HCT116 (cell line): ENCODE data around the gene CCSER1. TPM values are rescaled to one million over a fixed set of nuclear protein-coding genes. Genes with fewer than 3 reads are reported as not detected.

ENCODE experiments used
- ATAC-seq: fragments of 200-7000 bp; cut with Tn5 transposase; 2 replicates; pipeline ENCODE4 v1.9.1; 2020; ENCODE audit warnings: mild to moderate bottlenecking, moderate library complexity
- BruUV-seq: library from RNA; stranded (reverse); fragments of 400-500 nt; replicated peaks from 2 replicates; lab custom pipeline; 2021; lab: Mats Ljungman, UMichigan
- CTCF ChIA-PET: fragments of 300-600 bp; sonication (Branson Sonifier 250); formaldehyde crosslinking; loops from one replicate; lab custom pipeline; 2021; ENCODE audit warnings: antibody characterized with exemption; lab: Charles Lee
- POLR2A ChIA-PET: fragments of 300-600, 350-600 bp; sonication (Branson Sonifier 250); formaldehyde crosslinking; loops from one replicate; lab custom pipeline; 2021; ENCODE audit warnings: antibody characterized with exemption; lab: Charles Lee
- RAD21 ChIA-PET, 2 experiments: fragments of 300-600 bp; sonication (Branson Sonifier 250); formaldehyde crosslinking; loops; one replicate each; lab custom pipeline; 2023; ENCODE audit warnings: low total read pairs in 2 of 2; ENCODE audit not compliant: uncharacterized antibody in 2 of 2, unreplicated experiment in 2 of 2, low non-redundant PET in 1 of 2; lab: Charles Lee
- DNase-seq: peaks from one replicate; pipeline ENCODE4 v3.0.0-alpha.2; 2010; ENCODE audit warnings: low read depth, low spot score
- H2AFZ ChIP-seq: fragments of 200-600 bp; shearing (Covaris generic), sonication (generic); 2 replicates; pipeline ENCODE4 v1.6.1; 2017; ENCODE audit warnings: low read depth, mixed run types, mixed read lengths, antibody characterized with exemption, low read length; ENCODE audit not compliant: poor library complexity, severe bottlenecking
- H3K27ac ChIP-seq: 2 replicates; pipeline ENCODE4 v1.5.1; 2012; ENCODE audit warnings: low read depth, low read length
- H3K27me3 ChIP-seq: fragments of 200-600 bp; sonication (generic); 2 replicates; pipeline ENCODE4 v1.6.1; 2016; ENCODE audit warnings: mixed run types, low read length, mixed read lengths; ENCODE audit not compliant: insufficient read depth
- H3K36me3 ChIP-seq, 2 experiments: fragments of 200-500 bp in 1 of 2; fragments of 200-600 bp in 1 of 2; sonication (Bioruptor generic) in 1 of 2; sonication (generic) in 1 of 2; 2 replicates each; pipeline versions ENCODE4 v1.5.1 to v1.6.1; 2014 to 2016; ENCODE audit warnings: low read length in 2 of 2, inconsistent platforms in 1 of 2, mixed read lengths in 1 of 2, mixed run types in 1 of 2; ENCODE audit not compliant: insufficient read depth in 2 of 2, control insufficient read depth in 1 of 2
- H3K4me1 ChIP-seq, 2 experiments: fragments of 200-600 bp in 1 of 2; sonication (generic) in 1 of 2; 2 replicates each; pipeline versions ENCODE4 v1.5.1 to v1.6.1; 2012 to 2017; ENCODE audit warnings: low read length in 2 of 2, inconsistent platforms in 1 of 2, mild to moderate bottlenecking in 1 of 2, mixed read lengths in 1 of 2, mixed run types in 1 of 2, moderate library complexity in 1 of 2; ENCODE audit not compliant: insufficient read depth in 2 of 2, control insufficient read depth in 1 of 2
- H3K4me2 ChIP-seq: fragments of 200-600 bp; sonication (generic); 2 replicates; pipeline ENCODE4 v1.6.1; 2017; ENCODE audit warnings: mixed run types, low read length, mixed read lengths
- H3K4me3 ChIP-seq, 2 experiments: fragments of 200-600 bp in 1 of 2; sonication (generic) in 1 of 2; replicated peaks in 1 of 2; 2 replicates each; pipeline ENCODE4 v1.5.1; 2011 to 2016; ENCODE audit warnings: low read length in 2 of 2, control low read depth in 1 of 2, low read depth in 1 of 2, mild to moderate bottlenecking in 1 of 2, mixed read lengths in 1 of 2, mixed run types in 1 of 2
- H3K79me2 ChIP-seq: fragments of 200-600 bp; sonication (generic); 2 replicates; pipeline ENCODE4 v1.6.1; 2017; ENCODE audit warnings: mild to moderate bottlenecking, mixed run types, low read length, moderate library complexity, mixed read lengths; ENCODE audit not compliant: insufficient read depth
- H3K9ac ChIP-seq: fragments of 200-600 bp; sonication (generic); 2 replicates; pipeline ENCODE4 v1.6.1; 2016; ENCODE audit warnings: low read length, mixed read lengths
- H3K9me2 ChIP-seq: fragments of 200-600 bp; sonication (generic), shearing (Covaris generic); 2 replicates; pipeline ENCODE4 v1.6.1; 2017; ENCODE audit warnings: mixed run types, mild to moderate bottlenecking, moderate library complexity; ENCODE audit not compliant: insufficient read depth
- H3K9me3 ChIP-seq, 2 experiments: fragments of 200-500 bp in 1 of 2; fragments of 200-600 bp in 1 of 2; sonication (Bioruptor generic) in 1 of 2; sonication (generic) in 1 of 2; 2 replicates each; pipeline ENCODE4 v1.6.1; 2014 to 2017; ENCODE audit warnings: low read length in 2 of 2, mixed read lengths in 2 of 2, inconsistent platforms in 1 of 2, low read depth in 1 of 2, mild to moderate bottlenecking in 1 of 2, mixed run types in 1 of 2, moderate library complexity in 1 of 2; ENCODE audit not compliant: control insufficient read depth in 1 of 2, insufficient read depth in 1 of 2
- H4K20me1 ChIP-seq: fragments of 200-600 bp; sonication (generic), shearing (Covaris generic); 2 replicates; pipeline ENCODE4 v1.6.1; 2017; ENCODE audit warnings: mixed run types, mild to moderate bottlenecking, moderate library complexity; ENCODE audit not compliant: insufficient read depth
- ATF3 ChIP-seq: IDR thresholded peaks from 2 replicates; pipeline ENCODE4 v1.6.1; 2012
- CTCF ChIP-seq, 3 experiments: fragments of 200-600 bp in 1 of 3; sonication (generic) in 1 of 3; IDR thresholded peaks in 2 of 3; conservative IDR thresholded peaks in 1 of 3; 2 replicates each; pipeline ENCODE4 v1.5.1; 2012 to 2017; ENCODE audit warnings: low read depth in 2 of 3, low read length in 2 of 3, antibody characterized with exemption in 1 of 3, borderline replicate concordance in 1 of 3, control low read depth in 1 of 3, mild to moderate bottlenecking in 1 of 3, mixed read lengths in 1 of 3, mixed run types in 1 of 3, moderate library complexity in 1 of 3; ENCODE audit not compliant: insufficient read depth in 1 of 3
- EGR1 ChIP-seq: IDR thresholded peaks from 2 replicates; pipeline ENCODE4 v1.6.1; 2012; ENCODE audit warnings: low read depth
- EZH2 ChIP-seq: fragments of 200-600 bp; sonication (generic); IDR thresholded peaks from 2 replicates; pipeline ENCODE4 v1.6.1; 2017; ENCODE audit warnings: antibody characterized with exemption, mixed run types
- FOSL1 ChIP-seq: IDR thresholded peaks from 2 replicates; pipeline ENCODE4 v1.6.1; 2012; ENCODE audit warnings: low read depth
- MAX ChIP-seq: IDR thresholded peaks from 2 replicates; pipeline ENCODE4 v1.6.1; 2012
- POLR2A ChIP-seq: IDR thresholded peaks from 2 replicates; pipeline ENCODE4 v1.7.0; 2011; ENCODE audit warnings: borderline replicate concordance; ENCODE audit not compliant: insufficient read depth, insufficient read length; ENCODE audit errors: extremely low read depth
- POLR2AphosphoS5 ChIP-seq: IDR thresholded peaks from 2 replicates; pipeline ENCODE4 v1.6.1; 2011; ENCODE audit warnings: mild to moderate bottlenecking, low read depth, low read length, moderate library complexity
- RAD21 ChIP-seq: IDR thresholded peaks from 2 replicates; pipeline ENCODE4 v1.6.1; 2012; ENCODE audit warnings: low read depth, mild to moderate bottlenecking
- REST ChIP-seq: IDR thresholded peaks from 2 replicates; pipeline ENCODE4 v1.6.1; 2012; ENCODE audit warnings: low read depth
- SIN3A ChIP-seq: IDR thresholded peaks from 2 replicates; pipeline ENCODE4 v1.6.1; 2012; ENCODE audit warnings: low read depth
- SP1 ChIP-seq: IDR thresholded peaks from 2 replicates; pipeline ENCODE4 v1.6.1; 2012; ENCODE audit warnings: low read depth
- SRF ChIP-seq: IDR thresholded peaks from 2 replicates; pipeline ENCODE4 v1.6.1; 2012; ENCODE audit warnings: low read depth
- TCF7L2 ChIP-seq: IDR thresholded peaks from 2 replicates; pipeline ENCODE4 v1.7.0; 2011; ENCODE audit warnings: borderline replicate concordance, inconsistent platforms; ENCODE audit not compliant: insufficient read depth, insufficient read length; ENCODE audit errors: extremely low read depth
- YY1 ChIP-seq: IDR thresholded peaks from 2 replicates; pipeline ENCODE4 v1.6.1; 2011; ENCODE audit warnings: low read length, low read depth, moderate library complexity, mild to moderate bottlenecking; ENCODE audit not compliant: insufficient replicate concordance; ENCODE audit errors: extremely low read depth
- ZBTB33 ChIP-seq: IDR thresholded peaks from 2 replicates; pipeline ENCODE4 v1.6.1; 2011; ENCODE audit warnings: mild to moderate bottlenecking, low read length, moderate library complexity; ENCODE audit not compliant: insufficient replicate concordance; ENCODE audit errors: extremely low read depth
- ZFX ChIP-seq: fragments of 450-650 bp; IDR thresholded peaks from 2 replicates; pipeline ENCODE4 v1.6.1; 2017
- ZNF274 ChIP-seq: fragments of 200-500 bp; sonication (Bioruptor generic); IDR thresholded peaks from 2 replicates; pipeline ENCODE4 v1.6.1; 2014; ENCODE audit warnings: mild to moderate bottlenecking, low read depth, low read length, inconsistent platforms
- intact Hi-C: fragments of 100-400 bp; cut with micrococcal nuclease; formaldehyde crosslinking; loops from 2 replicates; pipeline ENCODE4 v1.10.0; 2022
- total RNA-seq: library from RNA; stranded (reverse); gene quantifications from one replicate; pipeline ENCODE4 v1.2.1, GENCODE V29; 2021; ENCODE audit not compliant: unreplicated experiment

CCSER1 gene
- total RNA-seq, 1 experiment from 2014 or later, result 6.7 TPM

GRCh38 chr4:91325495-91325894, 1198.3 kb downstream of the CCSER1 start:
- RAD21 ChIA-PET, result no interaction called here
- no peak overlapping the region for H3K27ac ChIP-seq
- no peaks in the 10 kb centered on the region for H3K9me2 ChIP-seq
- no peak for TF ChIP-seq SIN3A
- TF ChIP-seq MAX, result no peak
- no peak for TF ChIP-seq SP1
- TF ChIP-seq EZH2, result no peak
- TF ChIP-seq FOSL1, result no peak
- TF ChIP-seq ZFX, result no peak
- TF ChIP-seq EGR1, result no peak
- no peak for TF ChIP-seq RAD21
- TF ChIP-seq ZBTB33, result no peak
- no peak for TF ChIP-seq YY1
- TF ChIP-seq SRF, result no peak
- TF ChIP-seq POLR2A, result no peak
- TF ChIP-seq TCF7L2, result no peak
- TF ChIP-seq POLR2AphosphoS5, result no peak
- TF ChIP-seq REST, result no peak
- no peak for TF ChIP-seq CTCF (IDR thresholded peaks at IDR 0.05 in 2 of 3, conservative IDR thresholded peaks at IDR 0.05 in 1 of 3; ENCODE audit: borderline replicate concordance in 1 of 3, insufficient read depth in 1 of 3, low read depth in 2 of 3, low read length in 2 of 3)
- no peak for TF ChIP-seq ZNF274
- no peak for TF ChIP-seq ATF3
- TF ChIP-seq, all 23 proteins: peak for 0
- H3K4me1 ChIP-seq, result no peaks in the 10 kb centered on the region
- DNase-seq (peak; percentile 1), ATAC-seq (no peak)
- ChIA-PET CTCF (no interaction called here), POLR2A (no interaction called here)
- BruUV-seq, result no TSS peak
- H2AFZ ChIP-seq, result no peak overlapping the region
- no peak overlapping the region for H3K4me3 ChIP-seq
- H3K9me3 ChIP-seq, result peaks cover 0 to 7% of the 10 kb centered on the region in 2 experiments; a peak in 2 of 4 replicates
- H3K27me3 ChIP-seq, result no peaks in the 10 kb centered on the region
- H3K4me2 ChIP-seq, result no peak overlapping the region
- no peaks in the 10 kb centered on the region for H3K36me3 ChIP-seq
- no peaks in the 10 kb centered on the region for H3K79me2 ChIP-seq
- intact Hi-C loops, result no loop called here
- H3K9ac ChIP-seq, result no peak overlapping the region
- no peaks in the 10 kb centered on the region for H4K20me1 ChIP-seq
